ENCODE results near the gene ZNF609.

GRCh38 chr15:64647367-64647766, 187.0 kb downstream of the ZNF609 start:
- TF ChIP-seq CTCF (IDR thresholded peaks at IDR 0.05 in 2 of 3, conservative IDR thresholded peaks at IDR 0.05 in 1 of 3; ENCODE audit: borderline replicate concordance in 1 of 3, insufficient read depth in 1 of 3, low read depth in 2 of 3, low read length in 2 of 3) = no peak
- no peak for TF ChIP-seq EZH2phosphoT487 (IDR thresholded peaks at IDR 0.05; ENCODE audit: borderline replicate concordance)
